Bronchial epithelial cell (primary cell): ENCODE measurements around the gene SYNPR. TPM values are rescaled to one million over a fixed set of nuclear protein-coding genes. Genes with fewer than 3 reads are reported as not detected.

Experiments used
- DNase-seq: peaks from one replicate; pipeline ENCODE4 v3.0.0-alpha.2; 2010; ENCODE audit warnings: low read depth
- FAIRE-seq: peaks from 2 replicates; lab custom pipeline; 2011; peaks lifted over from hg19 to GRCh38; lab: Jason Lieb, UNC
- H3K27me3 ChIP-seq: 2 replicates; pipeline ENCODE4 v1.5.1; 2011; ENCODE audit warnings: low read length; ENCODE audit not compliant: control insufficient read depth, insufficient read depth
- H3K36me3 ChIP-seq: 2 replicates; pipeline ENCODE4 v1.5.1; 2011; ENCODE audit warnings: low read length; ENCODE audit not compliant: control insufficient read depth, insufficient read depth
- H3K4me3 ChIP-seq: 2 replicates; pipeline ENCODE4 v1.5.1; 2011; ENCODE audit warnings: mild to moderate bottlenecking, low read depth, low read length, control low read depth
- total RNA-seq: library from RNA; depleted of rRNA; stranded (reverse); fragments of >200 nt; gene quantifications from 2 replicates; pipeline ENCODE4 v1.2.1, GENCODE V29; 2014
- TF ChIP-seq, protein P1 (sequence below): IDR thresholded peaks from 2 replicates; pipeline ENCODE4 v1.5.1; 2011; ENCODE audit warnings: mild to moderate bottlenecking, moderate library complexity, low read length, control low read depth, inconsistent platforms; ENCODE audit not compliant: insufficient read depth, severe bottlenecking

Gene SYNPR
- total RNA-seq, 1 donor from 2014 or later = not detected

DNA sequence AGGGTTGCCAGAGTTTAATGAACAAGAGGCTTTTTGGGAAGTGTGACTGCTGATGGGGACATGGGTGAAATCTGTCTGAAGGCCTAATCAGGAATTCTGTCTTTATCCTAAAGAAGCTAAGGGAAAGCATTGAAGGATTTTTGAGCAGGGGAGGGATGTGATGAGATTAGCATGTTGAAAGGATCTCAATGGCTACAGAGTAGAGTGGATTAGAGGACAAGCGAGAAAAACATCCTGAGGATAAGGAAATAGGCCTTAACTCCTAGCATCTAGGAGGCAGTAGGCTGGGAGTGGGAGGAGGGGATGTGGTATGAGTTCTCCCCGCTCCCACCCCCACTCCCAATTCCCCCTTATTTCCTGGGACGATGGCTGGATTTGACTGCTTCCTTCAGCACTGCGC, 339.3 kb downstream of the SYNPR start:
- FAIRE-seq (no peak), DNase-seq (no peak)
- TF ChIP-seq, protein P1, sequence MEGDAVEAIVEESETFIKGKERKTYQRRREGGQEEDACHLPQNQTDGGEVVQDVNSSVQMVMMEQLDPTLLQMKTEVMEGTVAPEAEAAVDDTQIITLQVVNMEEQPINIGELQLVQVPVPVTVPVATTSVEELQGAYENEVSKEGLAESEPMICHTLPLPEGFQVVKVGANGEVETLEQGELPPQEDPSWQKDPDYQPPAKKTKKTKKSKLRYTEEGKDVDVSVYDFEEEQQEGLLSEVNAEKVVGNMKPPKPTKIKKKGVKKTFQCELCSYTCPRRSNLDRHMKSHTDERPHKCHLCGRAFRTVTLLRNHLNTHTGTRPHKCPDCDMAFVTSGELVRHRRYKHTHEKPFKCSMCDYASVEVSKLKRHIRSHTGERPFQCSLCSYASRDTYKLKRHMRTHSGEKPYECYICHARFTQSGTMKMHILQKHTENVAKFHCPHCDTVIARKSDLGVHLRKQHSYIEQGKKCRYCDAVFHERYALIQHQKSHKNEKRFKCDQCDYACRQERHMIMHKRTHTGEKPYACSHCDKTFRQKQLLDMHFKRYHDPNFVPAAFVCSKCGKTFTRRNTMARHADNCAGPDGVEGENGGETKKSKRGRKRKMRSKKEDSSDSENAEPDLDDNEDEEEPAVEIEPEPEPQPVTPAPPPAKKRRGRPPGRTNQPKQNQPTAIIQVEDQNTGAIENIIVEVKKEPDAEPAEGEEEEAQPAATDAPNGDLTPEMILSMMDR = no peak

DNA sequence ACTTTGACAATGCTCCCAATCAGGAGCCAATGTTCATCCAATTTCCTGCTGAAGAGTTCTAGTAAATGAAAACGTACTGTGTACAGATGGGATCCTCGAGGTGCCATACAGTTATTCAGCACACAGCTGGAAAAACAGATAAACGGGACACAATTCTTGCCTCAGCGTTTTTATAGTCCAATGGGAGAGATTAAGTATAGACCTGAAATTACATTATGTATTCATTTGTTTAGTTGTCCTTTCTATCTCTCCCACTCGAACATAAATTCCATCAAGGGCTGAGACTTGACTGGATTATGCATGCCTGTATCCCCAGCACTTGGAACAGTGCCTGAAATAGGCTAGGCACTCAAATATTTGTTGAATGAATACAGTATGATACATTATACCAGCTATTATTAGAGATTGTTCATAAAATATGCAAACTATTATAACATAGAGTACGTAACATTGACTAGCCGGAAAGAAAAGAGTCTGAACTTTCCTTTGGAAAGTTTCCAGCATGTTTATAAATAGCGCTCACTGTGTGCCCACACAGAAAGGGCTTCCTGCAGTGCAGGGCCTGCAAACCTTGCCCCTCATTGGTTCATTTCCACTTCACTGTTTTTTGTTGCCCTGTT, 346.9 kb downstream of the SYNPR start:
- H3K36me3 ChIP-seq = no peaks in the 10 kb centered on the region
- peak; percentile 93 for DNase-seq

More for the DNA sequence above, 339.3 kb downstream of the SYNPR start:
- Histone ChIP-seq H3K36me3 (no peaks in the 10 kb centered on the region), H3K4me3 (no peak overlapping the region), H3K27me3 (no peaks in the 10 kb centered on the region)

DNA sequence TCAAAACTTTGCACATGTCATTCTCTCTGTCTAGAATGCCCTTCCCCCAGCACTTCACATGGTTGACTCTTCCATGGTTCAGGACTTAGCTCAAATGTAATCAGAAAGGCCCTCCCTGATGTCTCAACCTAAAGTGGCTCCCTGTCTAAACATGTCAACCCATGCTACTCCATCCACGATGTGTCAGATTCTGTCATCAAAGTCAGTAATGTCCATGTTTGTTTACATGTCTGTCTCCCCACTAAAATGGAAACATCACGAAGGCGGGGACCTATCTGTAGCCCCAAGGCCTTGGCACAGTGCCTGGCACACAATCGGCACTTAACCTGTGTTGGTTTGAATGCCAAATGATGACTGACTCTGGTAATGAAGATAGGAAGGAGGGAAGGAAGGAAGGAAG, 353.6 kb downstream of the SYNPR start:
- H3K36me3 ChIP-seq = no peaks in the 10 kb centered on the region
- TF ChIP-seq, protein P1 = no peak
- DNase-seq (peak; percentile 94), FAIRE-seq (no peak)
- H3K27me3 ChIP-seq = no peaks in the 10 kb centered on the region
- H3K4me3 ChIP-seq = no peak overlapping the region

More for the DNA sequence above, 346.9 kb downstream of the SYNPR start:
- no peak overlapping the region for H3K4me3 ChIP-seq
- TF ChIP-seq, protein P1 = no peak
- FAIRE-seq = no peak
- no peaks in the 10 kb centered on the region for H3K27me3 ChIP-seq

DNA sequence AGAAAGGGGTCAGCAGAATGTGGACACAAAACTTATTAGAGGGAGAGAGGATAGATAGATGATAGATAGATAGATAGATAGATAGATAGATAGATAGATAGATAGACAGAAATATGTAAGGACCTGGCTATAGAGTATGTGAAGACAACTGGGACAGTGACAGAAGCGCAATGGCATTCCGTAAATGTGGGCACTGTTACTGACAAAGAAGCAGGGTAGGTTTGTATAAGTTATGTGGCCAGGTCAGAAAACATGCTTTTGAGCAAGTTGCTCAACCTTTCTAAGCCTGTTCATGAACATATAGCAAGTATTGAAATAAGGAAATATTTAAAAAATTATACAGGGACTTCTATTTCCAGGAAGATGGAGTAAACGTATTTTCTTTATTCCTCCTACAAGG, 357.1 kb downstream of the SYNPR start:
- no peak for FAIRE-seq
- DNase-seq = no peak
- TF ChIP-seq, protein P1 = no peak

DNA sequence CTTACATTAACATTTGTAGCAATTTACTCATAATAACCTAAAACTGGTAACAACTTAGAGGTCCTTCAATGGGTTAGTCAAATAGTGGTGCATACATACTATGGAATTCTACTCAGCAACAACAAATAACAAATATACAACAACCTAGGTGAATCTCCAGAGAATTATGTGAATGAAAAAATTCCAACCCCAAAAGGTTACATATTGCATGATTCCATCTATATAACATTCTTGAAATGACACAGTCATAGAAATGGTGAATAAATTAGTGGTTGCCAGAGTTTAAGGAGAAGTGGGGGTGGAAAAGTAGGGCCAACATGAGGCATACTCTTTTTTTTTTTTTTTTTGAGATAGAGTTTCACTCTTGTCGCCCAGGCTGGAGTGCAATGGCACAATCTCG, 361.7 kb downstream of the SYNPR start:
- Histone ChIP-seq H3K27me3 (peaks cover 1% of the 10 kb centered on the region), H3K4me3 (no peak overlapping the region), H3K36me3 (no peaks in the 10 kb centered on the region)
- TF ChIP-seq, protein P1 = no peak
- no peak for DNase-seq
- FAIRE-seq = no peak

More for the DNA sequence above, 357.1 kb downstream of the SYNPR start:
- no peaks in the 10 kb centered on the region for H3K27me3 ChIP-seq
- H3K36me3 ChIP-seq = no peaks in the 10 kb centered on the region
- no peak overlapping the region for H3K4me3 ChIP-seq

DNA sequence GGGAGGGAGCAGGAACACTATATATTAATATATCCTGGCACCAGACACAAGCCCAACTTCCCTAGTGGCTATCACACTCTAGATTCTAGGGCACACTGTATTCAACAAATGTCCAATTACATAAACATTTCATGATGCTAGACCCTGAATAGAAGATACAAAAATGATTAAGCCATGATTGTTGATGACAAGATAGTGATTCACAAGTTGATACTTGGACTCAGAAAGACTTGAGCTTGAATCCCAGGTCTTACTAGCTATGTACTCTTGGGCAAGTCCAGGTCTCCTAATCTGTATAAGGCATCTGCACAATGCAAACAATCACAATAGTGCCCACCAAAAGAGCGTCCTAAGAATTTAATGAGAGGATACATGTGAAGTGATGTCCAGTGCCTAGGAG, 364.4 kb downstream of the SYNPR start:
- TF ChIP-seq, protein P1 = no peak
- FAIRE-seq (no peak), DNase-seq (no peak)
- Histone ChIP-seq H3K36me3 (no peaks in the 10 kb centered on the region), H3K27me3 (peaks cover 2% of the 10 kb centered on the region), H3K4me3 (no peak overlapping the region)
